GM23338 (cell line): ENCODE data around the gene CAAP1.

ENCODE experiments used
- CREB1 ChIP-seq: fragments of 250-450 bp; sonication (Bioruptor Pico); IDR thresholded peaks from 2 replicates; pipeline ENCODE4 v1.5.0; 2020; ENCODE audit warnings: low read depth, mild to moderate bottlenecking, moderate library complexity
- EZH2 ChIP-seq: fragments of 200-600 bp; sonication (generic); IDR thresholded peaks from one replicate; pipeline ENCODE4 v1.8.0; 2017; ENCODE audit warnings: antibody characterized with exemption, mild to moderate bottlenecking, low read depth; ENCODE audit not compliant: unreplicated experiment
- EZH2phosphoT487 ChIP-seq: fragments of 200-600 bp; sonication (generic); IDR thresholded peaks from one replicate; pipeline ENCODE4 v1.8.1; 2018; ENCODE audit warnings: antibody characterized with exemption; ENCODE audit not compliant: unreplicated experiment
- JUNB ChIP-seq: IDR thresholded peaks from one replicate; pipeline ENCODE4 v1.6.1; 2016; ENCODE audit warnings: antibody characterized with exemption; ENCODE audit not compliant: unreplicated experiment
- NANOG ChIP-seq: IDR thresholded peaks from 2 replicates; pipeline ENCODE4 v1.6.1; 2016; ENCODE audit warnings: antibody characterized with exemption, borderline replicate concordance
- POLR2AphosphoS5 ChIP-seq: IDR thresholded peaks from 2 replicates; pipeline ENCODE4 v1.6.1; 2016; ENCODE audit warnings: antibody characterized with exemption, low read depth
- STAT1 ChIP-seq: IDR thresholded peaks from one replicate; pipeline ENCODE4 v1.6.1; 2016; ENCODE audit warnings: antibody characterized with exemption; ENCODE audit not compliant: unreplicated experiment
- ZNF114 ChIP-seq: fragments of 250-450 bp; sonication (Bioruptor Pico); IDR thresholded peaks from 2 replicates; pipeline ENCODE4 v1.5.0; 2020; ENCODE audit warnings: mild to moderate bottlenecking, moderate library complexity
- ZNF331 ChIP-seq: fragments of 250-450 bp; sonication (Bioruptor Pico); IDR thresholded peaks from 2 replicates; pipeline ENCODE4 v1.5.0; 2020; ENCODE audit warnings: low read depth, mild to moderate bottlenecking, moderate library complexity
- TF ChIP-seq, protein P1 (sequence below), 2 experiments: fragments of 200-600 bp in 1 of 2; sonication (generic) in 1 of 2; conservative IDR thresholded peaks; 2 replicates each; pipeline versions ENCODE4 v1.5.1 to v1.6.1; 2016 to 2017; ENCODE audit warnings: antibody characterized with exemption in 2 of 2, low read depth in 2 of 2, mild to moderate bottlenecking in 2 of 2, moderate library complexity in 1 of 2
- TF ChIP-seq, protein P2 (sequence below): IDR thresholded peaks from one replicate; pipeline ENCODE4 v1.6.1; 2018; ENCODE audit warnings: antibody characterized with exemption; ENCODE audit not compliant: unreplicated experiment
- TF ChIP-seq, protein P3 (sequence below): IDR thresholded peaks from 2 replicates; pipeline ENCODE4 v1.6.1; 2016; ENCODE audit warnings: antibody characterized with exemption

DNA sequence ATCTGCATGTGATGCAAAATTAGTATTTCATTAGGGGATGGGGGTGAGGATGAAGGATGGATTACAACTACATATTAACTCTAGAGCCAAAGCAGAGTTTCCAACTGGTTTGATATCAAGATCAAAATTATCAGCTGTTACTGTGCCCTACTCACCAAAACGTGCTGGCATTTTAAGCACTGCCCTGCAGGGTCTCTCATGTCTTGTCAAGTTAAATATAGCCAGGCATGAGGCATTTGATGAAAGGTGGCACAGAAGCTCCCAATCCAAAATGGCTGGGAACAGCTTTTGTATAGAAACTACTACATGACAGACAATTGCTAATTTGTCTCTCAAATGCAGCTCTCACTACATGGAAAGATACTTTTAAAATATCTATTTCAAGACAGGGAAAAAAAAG, 27.1 kb upstream of the CAAP1 start:
- TF ChIP-seq, protein P1, sequence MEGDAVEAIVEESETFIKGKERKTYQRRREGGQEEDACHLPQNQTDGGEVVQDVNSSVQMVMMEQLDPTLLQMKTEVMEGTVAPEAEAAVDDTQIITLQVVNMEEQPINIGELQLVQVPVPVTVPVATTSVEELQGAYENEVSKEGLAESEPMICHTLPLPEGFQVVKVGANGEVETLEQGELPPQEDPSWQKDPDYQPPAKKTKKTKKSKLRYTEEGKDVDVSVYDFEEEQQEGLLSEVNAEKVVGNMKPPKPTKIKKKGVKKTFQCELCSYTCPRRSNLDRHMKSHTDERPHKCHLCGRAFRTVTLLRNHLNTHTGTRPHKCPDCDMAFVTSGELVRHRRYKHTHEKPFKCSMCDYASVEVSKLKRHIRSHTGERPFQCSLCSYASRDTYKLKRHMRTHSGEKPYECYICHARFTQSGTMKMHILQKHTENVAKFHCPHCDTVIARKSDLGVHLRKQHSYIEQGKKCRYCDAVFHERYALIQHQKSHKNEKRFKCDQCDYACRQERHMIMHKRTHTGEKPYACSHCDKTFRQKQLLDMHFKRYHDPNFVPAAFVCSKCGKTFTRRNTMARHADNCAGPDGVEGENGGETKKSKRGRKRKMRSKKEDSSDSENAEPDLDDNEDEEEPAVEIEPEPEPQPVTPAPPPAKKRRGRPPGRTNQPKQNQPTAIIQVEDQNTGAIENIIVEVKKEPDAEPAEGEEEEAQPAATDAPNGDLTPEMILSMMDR (conservative IDR thresholded peaks at IDR 0.05; ENCODE audit: low read depth in 2 of 2) = no peak
- TF ChIP-seq EZH2phosphoT487 (no peak), POLR2AphosphoS5 (no peak), EZH2 (no peak), ZNF114 (CRISPR knock-in tag) (no peak), CREB1 (no peak), JUNB (no peak), NANOG (no peak), ZNF331 (no peak), STAT1 (no peak)
- TF ChIP-seq, protein P2, sequence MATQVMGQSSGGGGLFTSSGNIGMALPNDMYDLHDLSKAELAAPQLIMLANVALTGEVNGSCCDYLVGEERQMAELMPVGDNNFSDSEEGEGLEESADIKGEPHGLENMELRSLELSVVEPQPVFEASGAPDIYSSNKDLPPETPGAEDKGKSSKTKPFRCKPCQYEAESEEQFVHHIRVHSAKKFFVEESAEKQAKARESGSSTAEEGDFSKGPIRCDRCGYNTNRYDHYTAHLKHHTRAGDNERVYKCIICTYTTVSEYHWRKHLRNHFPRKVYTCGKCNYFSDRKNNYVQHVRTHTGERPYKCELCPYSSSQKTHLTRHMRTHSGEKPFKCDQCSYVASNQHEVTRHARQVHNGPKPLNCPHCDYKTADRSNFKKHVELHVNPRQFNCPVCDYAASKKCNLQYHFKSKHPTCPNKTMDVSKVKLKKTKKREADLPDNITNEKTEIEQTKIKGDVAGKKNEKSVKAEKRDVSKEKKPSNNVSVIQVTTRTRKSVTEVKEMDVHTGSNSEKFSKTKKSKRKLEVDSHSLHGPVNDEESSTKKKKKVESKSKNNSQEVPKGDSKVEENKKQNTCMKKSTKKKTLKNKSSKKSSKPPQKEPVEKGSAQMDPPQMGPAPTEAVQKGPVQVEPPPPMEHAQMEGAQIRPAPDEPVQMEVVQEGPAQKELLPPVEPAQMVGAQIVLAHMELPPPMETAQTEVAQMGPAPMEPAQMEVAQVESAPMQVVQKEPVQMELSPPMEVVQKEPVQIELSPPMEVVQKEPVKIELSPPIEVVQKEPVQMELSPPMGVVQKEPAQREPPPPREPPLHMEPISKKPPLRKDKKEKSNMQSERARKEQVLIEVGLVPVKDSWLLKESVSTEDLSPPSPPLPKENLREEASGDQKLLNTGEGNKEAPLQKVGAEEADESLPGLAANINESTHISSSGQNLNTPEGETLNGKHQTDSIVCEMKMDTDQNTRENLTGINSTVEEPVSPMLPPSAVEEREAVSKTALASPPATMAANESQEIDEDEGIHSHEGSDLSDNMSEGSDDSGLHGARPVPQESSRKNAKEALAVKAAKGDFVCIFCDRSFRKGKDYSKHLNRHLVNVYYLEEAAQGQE = no peak
- TF ChIP-seq, protein P3, sequence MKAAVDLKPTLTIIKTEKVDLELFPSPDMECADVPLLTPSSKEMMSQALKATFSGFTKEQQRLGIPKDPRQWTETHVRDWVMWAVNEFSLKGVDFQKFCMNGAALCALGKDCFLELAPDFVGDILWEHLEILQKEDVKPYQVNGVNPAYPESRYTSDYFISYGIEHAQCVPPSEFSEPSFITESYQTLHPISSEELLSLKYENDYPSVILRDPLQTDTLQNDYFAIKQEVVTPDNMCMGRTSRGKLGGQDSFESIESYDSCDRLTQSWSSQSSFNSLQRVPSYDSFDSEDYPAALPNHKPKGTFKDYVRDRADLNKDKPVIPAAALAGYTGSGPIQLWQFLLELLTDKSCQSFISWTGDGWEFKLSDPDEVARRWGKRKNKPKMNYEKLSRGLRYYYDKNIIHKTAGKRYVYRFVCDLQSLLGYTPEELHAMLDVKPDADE = no peak
